Measurements from ENCODE around the gene CITED2.

Gene CITED2

DNA sequence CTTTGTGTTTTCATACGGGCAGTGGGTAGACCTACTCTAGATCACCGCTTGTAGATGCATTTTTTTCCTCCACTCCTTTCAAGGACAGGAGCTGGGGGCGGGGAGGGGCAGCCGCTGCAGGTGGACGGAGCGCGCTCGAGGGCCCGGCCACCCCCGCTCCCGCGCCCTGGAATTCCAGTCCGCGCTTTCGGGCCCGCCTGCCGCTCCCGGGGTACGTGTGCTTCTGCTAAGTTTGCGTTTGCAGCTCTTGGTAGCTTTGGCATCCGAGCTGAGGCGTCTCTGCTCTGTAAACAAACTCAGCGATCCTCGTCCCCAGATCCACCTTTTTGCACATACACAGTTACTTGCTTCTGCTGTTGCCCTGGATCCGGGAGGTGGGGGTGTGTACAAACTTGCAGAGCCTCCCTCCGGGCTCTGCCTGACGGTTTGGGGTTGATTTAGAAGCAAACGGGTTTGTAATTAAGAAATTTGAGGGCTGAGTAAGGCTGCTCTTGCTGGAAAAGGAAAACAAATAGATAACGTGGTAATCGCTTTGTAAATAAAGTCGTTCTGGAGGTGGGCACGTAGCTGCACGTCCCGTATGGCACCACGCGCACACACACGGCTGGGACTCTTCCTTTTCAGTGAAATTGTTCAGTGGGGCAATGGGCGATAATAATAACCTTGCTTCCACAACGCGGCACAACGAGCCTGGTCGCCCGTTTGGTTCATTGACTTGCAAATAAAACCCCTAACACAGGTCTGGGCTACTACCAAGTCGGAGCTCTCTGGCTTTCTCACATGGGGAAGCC lies 973 bp upstream of the CITED2 start (continued):
- TF ChIP-seq ZBTB20 (tag by site-specific recombination; IDR thresholded peaks at IDR 0.05) (peak; percentile 87), ZNF529 (tag by site-specific recombination; IDR thresholded peaks at IDR 0.05; ENCODE audit: insufficient replicate concordance) (no peak), ZBTB21 (tag by site-specific recombination; IDR thresholded peaks at IDR 0.05) (no peak), ZEB2 (tag by site-specific recombination; IDR thresholded peaks at IDR 0.05) (peak; percentile 96), ZFP41 (tag by site-specific recombination; IDR thresholded peaks at IDR 0.05; ENCODE audit: borderline replicate concordance) (no peak), ZNF791 (tag by site-specific recombination; IDR thresholded peaks at IDR 0.05) (no peak), SALL2 (tag by site-specific recombination; IDR thresholded peaks at IDR 0.05; ENCODE audit: borderline replicate concordance) (no peak), ZNF416 (tag by site-specific recombination; IDR thresholded peaks at IDR 0.05) (no peak), ZNF501 (tag by site-specific recombination; IDR thresholded peaks at IDR 0.05) (peak; percentile 74; the same call in 1 of the 2 replicates), TCF7L2 (IDR thresholded peaks at IDR 0.05; ENCODE audit: borderline replicate concordance, low read depth, low read length) (no peak; the same call in 1 of the 2 replicates), ZIC2 (tag by site-specific recombination; IDR thresholded peaks at IDR 0.05) (no peak; the same call in 1 of the 2 replicates), ZNF24 (tag by site-specific recombination; IDR thresholded peaks at IDR 0.05) (0 out of 2 replicates have a peak, but pooled peaks have one; percentile 66), ZNF600 (tag by site-specific recombination; IDR thresholded peaks at IDR 0.05) (peak; percentile 97), IKZF3 (tag by site-specific recombination; IDR thresholded peaks at IDR 0.05) (peak; percentile 71), KLF16 (tag by site-specific recombination; IDR thresholded peaks at IDR 0.05) (peak; percentile 84), ZNF837 (tag by site-specific recombination; IDR thresholded peaks at IDR 0.05) (no peak), ZNF670 (tag by site-specific recombination; IDR thresholded peaks at IDR 0.05; ENCODE audit: low read depth) (no peak), SP2 (tag by site-specific recombination; IDR thresholded peaks at IDR 0.05) (peak; percentile 48), ZFHX2 (tag by site-specific recombination; conservative IDR thresholded peaks at IDR 0.05) (peak; percentile 45), ZNF560 (tag by site-specific recombination; IDR thresholded peaks at IDR 0.05; ENCODE audit: borderline replicate concordance) (no peak), ZNF112 (tag by site-specific recombination; IDR thresholded peaks at IDR 0.05) (no peak), ZNF2 (tag by site-specific recombination; IDR thresholded peaks at IDR 0.05) (peak; percentile 87), KLF9 (tag by site-specific recombination; IDR thresholded peaks at IDR 0.05; ENCODE audit: low read depth) (peak; percentile 38), ZNF391 (tag by site-specific recombination; IDR thresholded peaks at IDR 0.05; ENCODE audit: borderline replicate concordance, low read depth) (no peak), BCL11A (tag by site-specific recombination; IDR thresholded peaks at IDR 0.05; ENCODE audit: low read depth) (0 out of 2 replicates have a peak, but pooled peaks have one; percentile 34), ZNF596 (tag by site-specific recombination; IDR thresholded peaks at IDR 0.05) (no peak; the same call in 1 of the 2 replicates), KLF1 (tag by site-specific recombination; IDR thresholded peaks at IDR 0.05) (no peak), RBAK (tag by site-specific recombination; IDR thresholded peaks at IDR 0.05) (no peak), ZNF133 (tag by site-specific recombination; IDR thresholded peaks at IDR 0.05) (no peak), ZNF341 (tag by site-specific recombination; IDR thresholded peaks at IDR 0.05; ENCODE audit: low read depth) (peak; percentile 94), ZNF132 (tag by site-specific recombination; IDR thresholded peaks at IDR 0.05; ENCODE audit: borderline replicate concordance) (no peak), ZNF214 (tag by site-specific recombination; IDR thresholded peaks at IDR 0.05; ENCODE audit: borderline replicate concordance) (no peak), ZXDB (tag by site-specific recombination; IDR thresholded peaks at IDR 0.05) (peak; percentile 84), ZNF510 (tag by site-specific recombination; IDR thresholded peaks at IDR 0.05; ENCODE audit: insufficient replicate concordance) (no peak)
- TF ChIP-seq, protein P1, sequence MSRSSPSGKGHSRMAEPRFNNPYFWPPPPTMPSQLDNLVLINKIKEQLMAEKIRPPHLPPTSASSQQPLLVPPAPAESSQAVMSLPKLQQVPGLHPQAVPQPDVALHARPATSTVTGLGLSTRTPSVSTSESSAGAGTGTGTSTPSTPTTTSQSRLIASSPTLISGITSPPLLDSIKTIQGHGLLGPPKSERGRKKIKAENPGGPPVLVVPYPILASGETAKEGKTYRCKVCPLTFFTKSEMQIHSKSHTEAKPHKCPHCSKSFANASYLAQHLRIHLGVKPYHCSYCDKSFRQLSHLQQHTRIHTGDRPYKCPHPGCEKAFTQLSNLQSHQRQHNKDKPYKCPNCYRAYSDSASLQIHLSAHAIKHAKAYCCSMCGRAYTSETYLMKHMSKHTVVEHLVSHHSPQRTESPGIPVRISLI (tag by site-specific recombination; IDR thresholded peaks at IDR 0.05), result no peak
- TF ChIP-seq, protein P2, sequence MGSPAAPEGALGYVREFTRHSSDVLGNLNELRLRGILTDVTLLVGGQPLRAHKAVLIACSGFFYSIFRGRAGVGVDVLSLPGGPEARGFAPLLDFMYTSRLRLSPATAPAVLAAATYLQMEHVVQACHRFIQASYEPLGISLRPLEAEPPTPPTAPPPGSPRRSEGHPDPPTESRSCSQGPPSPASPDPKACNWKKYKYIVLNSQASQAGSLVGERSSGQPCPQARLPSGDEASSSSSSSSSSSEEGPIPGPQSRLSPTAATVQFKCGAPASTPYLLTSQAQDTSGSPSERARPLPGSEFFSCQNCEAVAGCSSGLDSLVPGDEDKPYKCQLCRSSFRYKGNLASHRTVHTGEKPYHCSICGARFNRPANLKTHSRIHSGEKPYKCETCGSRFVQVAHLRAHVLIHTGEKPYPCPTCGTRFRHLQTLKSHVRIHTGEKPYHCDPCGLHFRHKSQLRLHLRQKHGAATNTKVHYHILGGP (tag by site-specific recombination; IDR thresholded peaks at IDR 0.05), result no peak
- TF ChIP-seq, protein P3, sequence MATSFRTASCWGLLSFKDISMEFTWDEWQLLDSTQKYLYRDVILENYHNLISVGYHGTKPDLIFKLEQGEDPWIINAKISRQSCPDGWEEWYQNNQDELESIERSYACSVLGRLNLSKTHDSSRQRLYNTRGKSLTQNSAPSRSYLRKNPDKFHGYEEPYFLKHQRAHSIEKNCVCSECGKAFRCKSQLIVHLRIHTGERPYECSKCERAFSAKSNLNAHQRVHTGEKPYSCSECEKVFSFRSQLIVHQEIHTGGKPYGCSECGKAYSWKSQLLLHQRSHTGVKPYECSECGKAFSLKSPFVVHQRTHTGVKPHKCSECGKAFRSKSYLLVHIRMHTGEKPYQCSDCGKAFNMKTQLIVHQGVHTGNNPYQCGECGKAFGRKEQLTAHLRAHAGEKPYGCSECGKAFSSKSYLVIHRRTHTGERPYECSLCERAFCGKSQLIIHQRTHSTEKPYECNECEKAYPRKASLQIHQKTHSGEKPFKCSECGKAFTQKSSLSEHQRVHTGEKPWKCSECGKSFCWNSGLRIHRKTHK (tag by site-specific recombination; IDR thresholded peaks at IDR 0.05), result no peak
